ENCODE results near the gene BHLHA9.

The BHLHA9 gene

DNA sequence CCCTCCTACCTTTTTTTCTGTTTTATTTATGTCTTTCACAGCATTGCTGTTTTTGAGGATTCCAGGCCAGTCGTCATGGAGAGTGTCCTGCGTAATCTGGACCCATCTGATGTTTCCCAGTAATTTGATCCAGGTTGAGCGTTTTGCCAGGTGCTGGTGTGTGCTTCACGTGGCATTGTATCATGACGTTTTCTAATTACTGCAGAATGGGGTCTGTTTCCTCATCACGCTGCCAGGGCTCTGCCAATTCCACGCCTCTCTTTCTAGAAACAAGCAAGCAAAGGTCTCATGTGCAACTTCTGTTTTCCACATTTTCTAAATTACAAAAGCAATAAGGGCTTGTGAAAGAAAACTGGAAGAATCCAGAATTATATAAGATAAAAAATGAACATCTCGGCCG, 28.3 kb upstream of the BHLHA9 start:
- no peaks in the 10 kb centered on the region for H3K27me3 ChIP-seq
- no peak overlapping the region for H3K4me3 ChIP-seq (ENCODE audit: low read depth, low read length)
- DNase-seq: peak; percentile 11
- H3K9me3 ChIP-seq: no peaks in the 10 kb centered on the region
- H3K4me1 ChIP-seq: no peaks in the 10 kb centered on the region
- TF ChIP-seq, protein P1, sequence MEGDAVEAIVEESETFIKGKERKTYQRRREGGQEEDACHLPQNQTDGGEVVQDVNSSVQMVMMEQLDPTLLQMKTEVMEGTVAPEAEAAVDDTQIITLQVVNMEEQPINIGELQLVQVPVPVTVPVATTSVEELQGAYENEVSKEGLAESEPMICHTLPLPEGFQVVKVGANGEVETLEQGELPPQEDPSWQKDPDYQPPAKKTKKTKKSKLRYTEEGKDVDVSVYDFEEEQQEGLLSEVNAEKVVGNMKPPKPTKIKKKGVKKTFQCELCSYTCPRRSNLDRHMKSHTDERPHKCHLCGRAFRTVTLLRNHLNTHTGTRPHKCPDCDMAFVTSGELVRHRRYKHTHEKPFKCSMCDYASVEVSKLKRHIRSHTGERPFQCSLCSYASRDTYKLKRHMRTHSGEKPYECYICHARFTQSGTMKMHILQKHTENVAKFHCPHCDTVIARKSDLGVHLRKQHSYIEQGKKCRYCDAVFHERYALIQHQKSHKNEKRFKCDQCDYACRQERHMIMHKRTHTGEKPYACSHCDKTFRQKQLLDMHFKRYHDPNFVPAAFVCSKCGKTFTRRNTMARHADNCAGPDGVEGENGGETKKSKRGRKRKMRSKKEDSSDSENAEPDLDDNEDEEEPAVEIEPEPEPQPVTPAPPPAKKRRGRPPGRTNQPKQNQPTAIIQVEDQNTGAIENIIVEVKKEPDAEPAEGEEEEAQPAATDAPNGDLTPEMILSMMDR (IDR thresholded peaks at IDR 0.05; ENCODE audit: low read depth, low read length): no peak
- H3K36me3 ChIP-seq: no peaks in the 10 kb centered on the region

DNA sequence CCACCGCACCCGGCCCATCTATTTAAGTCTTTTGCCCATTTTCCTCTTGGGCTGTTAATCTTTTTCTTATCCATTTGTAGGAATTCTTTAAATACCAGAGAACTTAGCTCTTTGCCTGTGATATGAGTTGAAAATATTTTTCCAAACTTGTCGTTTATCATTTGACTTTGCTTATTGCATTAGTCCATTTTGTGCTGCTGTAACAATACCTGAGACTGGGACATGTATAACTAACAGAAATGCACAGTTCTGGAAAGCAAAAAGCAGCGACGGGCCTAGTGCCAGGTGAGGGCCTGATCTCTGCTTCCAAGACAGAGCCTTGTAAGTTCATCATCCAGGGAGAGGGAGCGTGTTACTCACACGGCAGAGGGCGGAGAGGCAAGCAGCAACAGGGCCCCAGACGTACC, 25.6 kb upstream of the BHLHA9 start:
- H3K9me3 ChIP-seq: no peaks in the 10 kb centered on the region
- no peak for DNase-seq
- H3K4me3 ChIP-seq (ENCODE audit: low read depth, low read length): no peak overlapping the region
- no peaks in the 10 kb centered on the region for H3K36me3 ChIP-seq
- no peaks in the 10 kb centered on the region for H3K27me3 ChIP-seq
- TF ChIP-seq, protein P1 (IDR thresholded peaks at IDR 0.05; ENCODE audit: low read depth, low read length): no peak
- no peaks in the 10 kb centered on the region for H3K4me1 ChIP-seq

DNA sequence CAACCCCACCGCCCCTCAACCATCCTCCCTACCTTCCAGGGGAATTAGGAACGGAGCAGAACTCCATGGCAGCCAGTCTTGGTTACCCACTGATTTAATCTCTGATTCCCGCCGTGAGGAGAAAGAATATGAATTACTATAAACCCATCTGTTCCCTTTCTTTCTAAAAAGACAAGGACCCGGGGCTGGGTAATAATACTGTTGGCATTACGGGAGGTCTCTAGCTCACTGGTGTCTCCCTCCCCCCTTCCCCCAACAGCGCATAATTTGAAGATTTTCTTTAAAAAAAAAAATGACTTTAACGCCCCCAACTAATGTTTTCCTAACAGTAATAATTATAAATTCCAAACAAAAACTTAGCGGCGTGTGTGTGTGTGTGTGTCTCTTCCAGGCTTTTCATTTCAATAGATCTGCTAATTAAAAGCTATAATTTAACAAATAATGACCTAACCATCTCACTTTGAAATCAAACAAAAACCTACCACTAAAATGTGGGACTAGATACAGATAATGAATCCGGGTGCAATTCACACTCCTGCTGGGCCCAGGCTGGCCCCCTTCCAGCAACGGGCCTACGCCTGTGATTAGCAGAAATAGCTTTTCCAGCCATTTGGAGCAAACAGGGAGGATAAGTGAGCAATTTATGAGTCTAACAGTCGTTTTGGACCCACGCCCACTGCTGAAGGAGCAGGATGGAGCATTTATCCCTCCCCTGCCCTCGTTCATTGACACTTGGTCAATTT, 18.2 kb upstream of the BHLHA9 start:
- Histone ChIP-seq H3K36me3 (no peaks in the 10 kb centered on the region), H3K27me3 (no peaks in the 10 kb centered on the region), H3K4me1 (no peaks in the 10 kb centered on the region), H3K9me3 (no peaks in the 10 kb centered on the region), H3K4me3 (ENCODE audit: low read depth, low read length) (no peak overlapping the region)
- peak; percentile 20 for DNase-seq
- TF ChIP-seq, protein P1 (IDR thresholded peaks at IDR 0.05; ENCODE audit: low read depth, low read length): no peak

DNA sequence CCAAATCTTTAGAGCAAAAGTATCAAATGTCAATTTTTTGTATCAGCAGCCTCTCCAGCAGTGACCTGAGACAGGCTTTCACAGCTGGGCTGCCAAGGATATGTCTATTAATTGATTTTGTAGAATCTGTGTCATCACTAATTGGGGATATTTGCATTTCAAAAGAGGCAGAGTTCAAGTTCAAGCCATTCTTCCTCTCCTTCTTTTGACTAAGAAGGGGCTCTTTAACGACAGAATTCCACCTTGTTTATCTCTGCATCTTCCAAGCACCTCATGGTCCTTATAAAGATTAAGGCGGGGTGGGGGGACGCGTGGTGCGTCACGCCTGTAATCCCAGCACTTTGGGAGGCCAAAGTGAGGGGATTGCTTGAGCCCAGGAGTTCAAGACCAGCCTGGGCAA, 15.2 kb upstream of the BHLHA9 start:
- no peaks in the 10 kb centered on the region for H3K9me3 ChIP-seq
- TF ChIP-seq, protein P1 (IDR thresholded peaks at IDR 0.05; ENCODE audit: low read depth, low read length): no peak
- no peaks in the 10 kb centered on the region for H3K4me1 ChIP-seq
- H3K36me3 ChIP-seq: no peaks in the 10 kb centered on the region
- peaks cover 12% of the 10 kb centered on the region for H3K27me3 ChIP-seq
- H3K4me3 ChIP-seq (ENCODE audit: low read depth, low read length): no peak overlapping the region
- no peak for DNase-seq

DNA sequence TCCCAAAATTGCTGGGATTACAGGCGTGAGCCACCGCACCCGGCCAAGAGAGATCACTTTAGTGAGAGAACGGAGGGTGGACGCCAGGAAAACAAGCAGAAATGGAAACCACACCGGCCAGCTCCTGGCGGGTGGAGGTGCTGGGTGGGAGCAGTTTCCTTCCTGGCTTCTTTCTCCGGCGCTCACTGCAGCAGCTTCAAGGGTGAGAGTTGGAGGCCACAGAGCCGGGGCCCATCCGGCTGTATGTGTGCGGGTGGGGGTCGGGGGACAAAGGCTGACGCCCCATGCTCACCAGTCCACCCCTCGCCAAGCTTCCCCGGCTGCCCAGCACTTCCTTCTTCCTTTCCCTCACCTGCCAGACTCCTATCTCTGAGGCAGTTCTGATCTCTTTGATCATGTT, 13.5 kb upstream of the BHLHA9 start:
- Histone ChIP-seq H3K27me3 (peaks cover 17% of the 10 kb centered on the region), H3K4me3 (ENCODE audit: low read depth, low read length) (no peak overlapping the region), H3K36me3 (no peaks in the 10 kb centered on the region), H3K4me1 (no peaks in the 10 kb centered on the region), H3K9me3 (no peaks in the 10 kb centered on the region)
- no peak for DNase-seq
- TF ChIP-seq, protein P1 (IDR thresholded peaks at IDR 0.05; ENCODE audit: low read depth, low read length): no peak

DNA sequence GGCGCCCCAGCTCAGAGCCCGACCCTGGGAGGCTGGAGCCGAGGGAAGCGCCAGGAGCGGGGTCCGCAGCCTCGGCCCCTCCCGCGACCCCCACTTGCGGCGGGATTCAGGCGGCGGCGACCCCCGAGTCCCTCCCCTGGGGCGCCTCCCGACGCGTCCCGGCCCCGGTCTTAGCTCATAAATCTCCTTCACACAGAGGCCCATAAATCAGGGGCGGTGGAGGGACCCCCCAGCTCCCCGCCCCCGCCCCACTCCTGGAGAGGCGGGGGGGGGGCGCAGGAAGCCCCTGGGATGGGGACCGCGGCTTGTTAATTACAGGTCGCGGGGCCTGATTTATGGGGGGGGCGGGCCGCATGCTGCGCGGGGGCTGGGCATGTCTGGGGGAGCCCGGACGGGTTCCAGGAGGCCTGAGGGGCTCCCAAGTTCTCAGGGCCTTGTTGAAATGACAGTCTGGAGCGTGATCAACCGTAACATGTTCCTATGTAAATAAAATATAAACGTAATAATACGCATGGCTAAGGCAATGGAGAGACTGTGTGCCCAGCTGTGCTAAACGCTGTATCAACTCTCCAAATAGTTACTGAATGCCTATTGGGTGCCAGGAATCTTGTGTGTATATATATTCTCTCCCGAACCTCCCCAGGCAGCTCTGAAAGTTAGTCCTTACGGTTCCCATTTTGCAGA, 10.0 kb upstream of the BHLHA9 start:
- no peak for DNase-seq

More for the DNA sequence above, 10.0 kb upstream of the BHLHA9 start:
- H3K4me3 ChIP-seq (ENCODE audit: low read depth, low read length): no peak overlapping the region
- H3K36me3 ChIP-seq: no peaks in the 10 kb centered on the region
- no peaks in the 10 kb centered on the region for H3K4me1 ChIP-seq
- H3K27me3 ChIP-seq: peaks cover 17% of the 10 kb centered on the region
- TF ChIP-seq, protein P1 (IDR thresholded peaks at IDR 0.05; ENCODE audit: low read depth, low read length): no peak
- H3K9me3 ChIP-seq: no peaks in the 10 kb centered on the region
